GM21360 (cell line): ENCODE results near the gene IL32.

ENCODE experiments used
- ATAC-seq: cut with Tn5 transposase; IDR thresholded peaks from one replicate; pipeline ENCODE4 v1.9.1; 2021; ENCODE audit warnings: mild to moderate bottlenecking, moderate library complexity; ENCODE audit not compliant: unreplicated experiment

The IL32 gene

GRCh38 chr16:3113765-3114479 lies 48.5 kb downstream of the IL32 start:
- no peak for ATAC-seq

- no peak for ATAC-seq
Measured at GRCh38 chr16:3115003-3115402, 49.6 kb downstream of the IL32 start.

GRCh38 chr16:3115561-3115960 lies 50.1 kb downstream of the IL32 start:
- ATAC-seq, result no peak

- no peak for ATAC-seq
Measured at GRCh38 chr16:3118204-3118790, 52.9 kb downstream of the IL32 start.

GRCh38 chr16:3118846-3119245 lies 53.4 kb downstream of the IL32 start:
- ATAC-seq, result no peak
